ENCODE measurements around the gene IL1B.

Gene IL1B

DNA sequence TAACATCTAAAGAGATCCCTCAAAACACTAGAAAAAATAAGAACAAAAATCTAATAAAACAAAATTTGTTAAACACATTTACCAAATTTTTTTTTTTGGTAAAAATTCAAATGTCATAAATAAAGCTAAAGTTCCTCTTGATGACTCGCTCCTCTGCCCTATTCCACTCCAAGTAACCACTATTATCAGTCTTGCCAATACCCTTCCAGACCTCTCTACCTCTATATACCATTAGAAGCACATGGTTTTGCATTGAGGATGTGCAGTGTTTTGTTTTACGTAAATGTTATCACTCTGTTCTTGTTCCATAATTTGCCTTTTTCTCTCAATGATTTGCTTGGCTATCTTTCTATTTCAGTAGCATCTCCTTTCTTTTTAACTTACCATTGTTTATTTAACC lies 10.9 kb downstream of the IL1B start:
- no peak overlapping the region for H3K4me3 ChIP-seq (ENCODE audit: low read length)
- H3K27me3 ChIP-seq (ENCODE audit: control insufficient read depth, insufficient read depth, low read length): no peaks in the 10 kb centered on the region
- no peak overlapping the region for H3K27ac ChIP-seq (ENCODE audit: low read length)
- peaks cover 6% of the 10 kb centered on the region for H3K4me1 ChIP-seq (ENCODE audit: control insufficient read depth, low read depth, low read length)
- no peaks in the 10 kb centered on the region for H3K36me3 ChIP-seq (ENCODE audit: control insufficient read depth, low read depth, low read length)
- H3K9me3 ChIP-seq (ENCODE audit: control insufficient read depth, low read depth, low read length): no peaks in the 10 kb centered on the region
- no peak overlapping the region for H3K9ac ChIP-seq (ENCODE audit: low read length)

GRCh38 chr2:112824694-112825085 lies 11.9 kb downstream of the IL1B start:
- Histone ChIP-seq H3K4me3 (ENCODE audit: low read length) (no peak overlapping the region), H3K27me3 (ENCODE audit: control insufficient read depth, insufficient read depth, low read length) (no peaks in the 10 kb centered on the region), H3K36me3 (ENCODE audit: control insufficient read depth, low read depth, low read length) (no peaks in the 10 kb centered on the region), H3K4me1 (ENCODE audit: control insufficient read depth, low read depth, low read length) (peaks cover 6% of the 10 kb centered on the region), H3K9me3 (ENCODE audit: control insufficient read depth, low read depth, low read length) (no peaks in the 10 kb centered on the region), H3K9ac (ENCODE audit: low read length) (no peak overlapping the region), H3K27ac (ENCODE audit: low read length) (no peak overlapping the region)

DNA sequence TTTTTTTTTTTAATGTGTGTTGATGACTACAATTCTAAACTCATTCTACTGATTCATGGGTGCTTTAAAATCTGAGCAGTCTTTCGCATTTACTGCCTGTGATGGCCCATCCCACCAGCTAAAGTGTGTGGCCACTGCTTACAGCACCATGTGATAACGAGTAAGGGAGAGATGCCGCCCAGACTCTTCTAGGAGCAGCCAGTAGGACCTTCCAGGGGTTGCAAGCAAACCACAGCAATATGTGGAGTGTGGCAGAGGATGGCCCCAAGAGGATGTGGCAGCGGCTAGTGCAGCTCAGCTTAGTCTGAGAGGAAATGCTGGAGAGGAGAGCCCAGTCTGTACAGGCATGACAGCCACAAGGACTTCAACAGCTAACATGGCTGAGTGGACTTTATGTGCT lies 14.9 kb downstream of the IL1B start:
- Histone ChIP-seq H3K9ac (ENCODE audit: low read length) (no peak overlapping the region), H3K36me3 (ENCODE audit: control insufficient read depth, low read depth, low read length) (no peaks in the 10 kb centered on the region), H3K9me3 (ENCODE audit: control insufficient read depth, low read depth, low read length) (no peaks in the 10 kb centered on the region), H3K27ac (ENCODE audit: low read length) (no peak overlapping the region), H3K27me3 (ENCODE audit: control insufficient read depth, insufficient read depth, low read length) (no peaks in the 10 kb centered on the region), H3K4me1 (ENCODE audit: control insufficient read depth, low read depth, low read length) (peaks cover 12% of the 10 kb centered on the region), H3K4me3 (ENCODE audit: low read length) (no peak overlapping the region)

DNA sequence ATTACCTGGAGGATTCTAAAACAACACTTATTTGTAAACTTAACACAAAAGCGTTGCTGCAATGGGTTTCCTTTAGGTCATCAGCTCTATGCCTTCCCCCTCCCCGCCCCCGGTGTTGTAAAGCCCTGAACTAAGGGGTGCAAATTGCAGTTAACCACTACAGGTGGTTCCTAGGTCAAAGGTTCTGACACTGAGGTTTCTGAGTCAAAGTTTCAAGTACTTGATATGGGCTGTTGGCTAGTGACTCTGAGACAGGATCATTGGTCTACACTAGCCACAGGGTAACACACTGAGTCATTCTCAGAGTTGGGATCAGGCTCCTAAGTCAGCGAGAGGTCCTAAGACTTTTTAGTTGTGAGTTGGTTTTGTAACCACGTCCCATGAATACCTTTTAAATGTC lies 15.4 kb downstream of the IL1B start:
- Histone ChIP-seq H3K9ac (ENCODE audit: low read length) (no peak overlapping the region), H3K4me1 (ENCODE audit: control insufficient read depth, low read depth, low read length) (peaks cover 12% of the 10 kb centered on the region), H3K9me3 (ENCODE audit: control insufficient read depth, low read depth, low read length) (no peaks in the 10 kb centered on the region)

DNA sequence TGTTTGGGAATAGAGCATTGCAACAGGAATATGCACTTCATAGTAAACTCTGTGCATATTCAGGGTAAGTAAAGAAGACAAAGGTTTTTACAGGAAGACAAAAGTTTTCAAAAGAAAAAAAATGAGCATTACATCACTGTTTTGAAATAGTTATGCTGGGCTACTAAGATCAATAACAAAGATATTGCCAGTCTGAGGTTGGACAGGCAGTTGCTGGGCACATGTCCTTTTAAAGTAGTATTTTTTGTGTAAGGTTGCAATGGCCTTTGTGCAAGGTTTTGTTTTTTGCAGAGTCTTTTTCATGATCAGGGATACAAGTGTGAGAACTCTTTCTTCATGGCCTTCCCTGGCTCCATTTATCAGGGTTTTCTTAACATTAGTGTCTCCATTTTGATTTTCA lies 16.2 kb downstream of the IL1B start:
- H3K9ac ChIP-seq (ENCODE audit: low read length): no peak overlapping the region
- no peak overlapping the region for H3K4me3 ChIP-seq (ENCODE audit: low read length)
- H3K9me3 ChIP-seq (ENCODE audit: control insufficient read depth, low read depth, low read length): no peaks in the 10 kb centered on the region
- H3K4me1 ChIP-seq (ENCODE audit: control insufficient read depth, low read depth, low read length): peaks cover 12% of the 10 kb centered on the region
- H3K27ac ChIP-seq (ENCODE audit: low read length): no peak overlapping the region
- H3K36me3 ChIP-seq (ENCODE audit: control insufficient read depth, low read depth, low read length): no peaks in the 10 kb centered on the region
- no peaks in the 10 kb centered on the region for H3K27me3 ChIP-seq (ENCODE audit: control insufficient read depth, insufficient read depth, low read length)

More for the DNA sequence above, 15.4 kb downstream of the IL1B start:
- Histone ChIP-seq H3K36me3 (ENCODE audit: control insufficient read depth, low read depth, low read length) (no peaks in the 10 kb centered on the region), H3K27ac (ENCODE audit: low read length) (no peak overlapping the region), H3K27me3 (ENCODE audit: control insufficient read depth, insufficient read depth, low read length) (no peaks in the 10 kb centered on the region), H3K4me3 (ENCODE audit: low read length) (no peak overlapping the region)

DNA sequence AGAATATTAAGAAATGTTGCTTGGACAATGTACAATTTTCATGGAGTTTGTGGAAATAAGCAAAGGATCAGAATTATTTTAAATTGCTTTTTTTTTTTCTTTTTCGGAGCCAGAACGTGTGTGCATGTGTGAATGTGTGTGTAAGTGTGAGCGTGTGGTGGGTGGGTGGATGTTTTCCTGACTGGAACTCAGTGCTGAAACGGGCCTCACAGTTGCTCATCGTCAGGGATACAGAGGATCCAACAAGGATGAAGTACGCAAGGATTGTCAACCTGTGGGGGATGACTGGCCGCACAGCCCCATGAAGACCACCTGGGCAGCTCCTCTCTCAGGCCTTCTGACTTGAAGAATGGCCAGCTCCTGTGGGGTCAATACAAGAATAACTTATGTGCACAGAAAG lies 17.5 kb downstream of the IL1B start:
- no peak overlapping the region for H3K4me3 ChIP-seq (ENCODE audit: low read length)
- peaks cover 17% of the 10 kb centered on the region for H3K4me1 ChIP-seq (ENCODE audit: control insufficient read depth, low read depth, low read length)
- H3K27ac ChIP-seq (ENCODE audit: low read length): no peak overlapping the region
- H3K9me3 ChIP-seq (ENCODE audit: control insufficient read depth, low read depth, low read length): no peaks in the 10 kb centered on the region
- no peak overlapping the region for H3K9ac ChIP-seq (ENCODE audit: low read length)
- no peaks in the 10 kb centered on the region for H3K27me3 ChIP-seq (ENCODE audit: control insufficient read depth, insufficient read depth, low read length)
- no peaks in the 10 kb centered on the region for H3K36me3 ChIP-seq (ENCODE audit: control insufficient read depth, low read depth, low read length)

DNA sequence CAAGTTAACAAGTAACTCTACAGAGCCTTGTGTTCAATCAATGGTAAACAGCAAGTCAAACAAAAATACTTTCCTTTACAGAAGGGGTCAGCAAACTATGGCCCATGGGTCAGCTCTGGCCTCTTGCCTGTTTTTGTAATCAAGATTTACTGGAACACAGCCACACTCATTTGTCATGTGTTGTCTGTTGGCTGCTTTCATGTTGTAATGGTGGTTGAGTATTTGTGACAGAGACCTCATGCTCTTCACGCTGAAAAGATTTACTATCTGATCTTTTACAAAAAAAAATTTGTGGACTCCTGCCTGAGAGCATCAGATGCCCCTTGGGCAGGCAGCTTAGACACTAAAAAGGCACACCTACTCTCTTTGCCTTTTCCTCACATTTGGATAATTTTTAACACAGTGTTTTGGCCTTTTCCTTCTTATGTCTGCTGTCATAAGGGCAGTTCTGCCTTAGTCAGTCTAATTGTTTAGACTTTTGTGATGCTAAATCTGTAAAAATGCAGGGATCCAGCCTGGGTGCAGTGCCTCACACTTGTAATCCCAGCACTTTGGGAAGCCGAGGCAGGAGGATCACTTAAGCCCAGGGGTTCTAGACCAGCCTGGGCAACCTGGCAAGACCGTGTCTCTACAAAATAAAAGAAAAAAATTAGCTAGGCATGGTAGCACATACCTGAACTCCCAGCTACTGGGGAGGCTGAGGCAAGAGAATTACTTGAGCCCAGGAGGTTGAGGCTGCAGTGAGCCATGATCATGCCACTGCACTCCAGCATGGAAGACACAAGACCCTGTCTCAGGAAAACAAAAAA lies 18.3 kb downstream of the IL1B start:
- H3K9me3 ChIP-seq (ENCODE audit: control insufficient read depth, low read depth, low read length): no peaks in the 10 kb centered on the region
- H3K27ac ChIP-seq (ENCODE audit: low read length): no peak overlapping the region
- H3K36me3 ChIP-seq (ENCODE audit: control insufficient read depth, low read depth, low read length): no peaks in the 10 kb centered on the region
- no peak overlapping the region for H3K9ac ChIP-seq (ENCODE audit: low read length)
- H3K27me3 ChIP-seq (ENCODE audit: control insufficient read depth, insufficient read depth, low read length): no peaks in the 10 kb centered on the region
- H3K4me1 ChIP-seq (ENCODE audit: control insufficient read depth, low read depth, low read length): peaks cover 23% of the 10 kb centered on the region
- H3K4me3 ChIP-seq (ENCODE audit: low read length): no peak overlapping the region

DNA sequence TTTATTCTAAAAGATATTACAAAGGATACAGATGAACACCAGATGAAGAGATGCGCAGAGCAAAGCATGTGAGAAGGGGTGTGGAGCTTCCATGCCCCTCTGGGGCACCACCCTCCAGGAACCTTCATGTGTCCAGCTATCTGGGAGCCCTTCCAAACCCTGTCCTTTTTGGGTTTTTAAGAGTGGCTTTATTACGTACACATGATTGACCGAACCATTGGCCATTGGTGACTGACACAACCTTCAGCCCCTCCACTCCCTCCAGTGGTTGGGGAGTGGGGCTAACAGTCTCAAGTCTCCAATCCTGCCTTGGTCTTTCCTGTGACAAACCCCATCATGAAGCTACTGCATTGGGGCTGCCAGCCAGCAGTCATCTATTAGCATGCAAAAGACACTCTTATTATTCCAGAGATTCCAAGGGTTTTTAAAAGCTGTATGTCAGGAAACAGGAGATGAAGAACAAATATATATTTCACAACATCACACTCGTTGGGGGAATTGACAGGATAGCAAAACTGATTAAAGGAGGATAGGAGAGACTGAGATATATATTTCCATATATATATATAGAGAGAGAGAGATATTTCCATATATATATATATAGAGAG lies 19.4 kb downstream of the IL1B start:
- no peak overlapping the region for H3K27ac ChIP-seq (ENCODE audit: low read length)
- no peak overlapping the region for H3K4me3 ChIP-seq (ENCODE audit: low read length)
- H3K27me3 ChIP-seq (ENCODE audit: control insufficient read depth, insufficient read depth, low read length): no peaks in the 10 kb centered on the region
- H3K9me3 ChIP-seq (ENCODE audit: control insufficient read depth, low read depth, low read length): no peaks in the 10 kb centered on the region
- peaks cover 28% of the 10 kb centered on the region for H3K4me1 ChIP-seq (ENCODE audit: control insufficient read depth, low read depth, low read length)
- no peaks in the 10 kb centered on the region for H3K36me3 ChIP-seq (ENCODE audit: control insufficient read depth, low read depth, low read length)
- H3K9ac ChIP-seq (ENCODE audit: low read length): no peak overlapping the region

GRCh38 chr2:112814278-112814677 lies 22.3 kb downstream of the IL1B start:
- H3K27ac ChIP-seq (ENCODE audit: low read length): no peak overlapping the region
- peaks cover 25% of the 10 kb centered on the region for H3K4me1 ChIP-seq (ENCODE audit: control insufficient read depth, low read depth, low read length)
- H3K4me3 ChIP-seq (ENCODE audit: low read length): no peak overlapping the region
- H3K36me3 ChIP-seq (ENCODE audit: control insufficient read depth, low read depth, low read length): no peaks in the 10 kb centered on the region
- H3K9me3 ChIP-seq (ENCODE audit: control insufficient read depth, low read depth, low read length): no peaks in the 10 kb centered on the region
- no peaks in the 10 kb centered on the region for H3K27me3 ChIP-seq (ENCODE audit: control insufficient read depth, insufficient read depth, low read length)
- H3K9ac ChIP-seq (ENCODE audit: low read length): no peak overlapping the region

- H3K4me3 ChIP-seq (ENCODE audit: low read length): no peak overlapping the region
Observed at GRCh38 chr2:112813280-112813966, 23.2 kb downstream of the IL1B start.

GRCh38 chr2:112812318-112813267 lies 24.0 kb downstream of the IL1B start:
- H3K4me3 ChIP-seq (ENCODE audit: low read length): no peak overlapping the region
- peaks cover 25% of the 10 kb centered on the region for H3K4me1 ChIP-seq (ENCODE audit: control insufficient read depth, low read depth, low read length)
- H3K9ac ChIP-seq (ENCODE audit: low read length): no peak overlapping the region
- H3K27ac ChIP-seq (ENCODE audit: low read length): no peak overlapping the region
- H3K27me3 ChIP-seq (ENCODE audit: control insufficient read depth, insufficient read depth, low read length): no peaks in the 10 kb centered on the region
- H3K9me3 ChIP-seq (ENCODE audit: control insufficient read depth, low read depth, low read length): no peaks in the 10 kb centered on the region
- no peaks in the 10 kb centered on the region for H3K36me3 ChIP-seq (ENCODE audit: control insufficient read depth, low read depth, low read length)

More at GRCh38 chr2:112813280-112813966, 23.2 kb downstream of the IL1B start:
- Histone ChIP-seq H3K27ac (ENCODE audit: low read length) (no peak overlapping the region), H3K27me3 (ENCODE audit: control insufficient read depth, insufficient read depth, low read length) (no peaks in the 10 kb centered on the region), H3K36me3 (ENCODE audit: control insufficient read depth, low read depth, low read length) (no peaks in the 10 kb centered on the region), H3K4me1 (ENCODE audit: control insufficient read depth, low read depth, low read length) (peaks cover 25% of the 10 kb centered on the region), H3K9me3 (ENCODE audit: control insufficient read depth, low read depth, low read length) (no peaks in the 10 kb centered on the region), H3K9ac (ENCODE audit: low read length) (no peak overlapping the region)
